ENCODE data around the gene STX8. TPM values are rescaled to one million over a fixed set of nuclear protein-coding genes. Genes with fewer than 3 reads are reported as not detected.

The STX8 gene
- total RNA-seq, 4 donors from 2014 or later: 58.6 to 86.9 (median 66.3) TPM

GRCh38 chr17:9208381-9209105, 367.1 kb downstream of the STX8 start:
- TF ChIP-seq, protein P1, sequence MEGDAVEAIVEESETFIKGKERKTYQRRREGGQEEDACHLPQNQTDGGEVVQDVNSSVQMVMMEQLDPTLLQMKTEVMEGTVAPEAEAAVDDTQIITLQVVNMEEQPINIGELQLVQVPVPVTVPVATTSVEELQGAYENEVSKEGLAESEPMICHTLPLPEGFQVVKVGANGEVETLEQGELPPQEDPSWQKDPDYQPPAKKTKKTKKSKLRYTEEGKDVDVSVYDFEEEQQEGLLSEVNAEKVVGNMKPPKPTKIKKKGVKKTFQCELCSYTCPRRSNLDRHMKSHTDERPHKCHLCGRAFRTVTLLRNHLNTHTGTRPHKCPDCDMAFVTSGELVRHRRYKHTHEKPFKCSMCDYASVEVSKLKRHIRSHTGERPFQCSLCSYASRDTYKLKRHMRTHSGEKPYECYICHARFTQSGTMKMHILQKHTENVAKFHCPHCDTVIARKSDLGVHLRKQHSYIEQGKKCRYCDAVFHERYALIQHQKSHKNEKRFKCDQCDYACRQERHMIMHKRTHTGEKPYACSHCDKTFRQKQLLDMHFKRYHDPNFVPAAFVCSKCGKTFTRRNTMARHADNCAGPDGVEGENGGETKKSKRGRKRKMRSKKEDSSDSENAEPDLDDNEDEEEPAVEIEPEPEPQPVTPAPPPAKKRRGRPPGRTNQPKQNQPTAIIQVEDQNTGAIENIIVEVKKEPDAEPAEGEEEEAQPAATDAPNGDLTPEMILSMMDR (IDR thresholded peaks at IDR 0.05): no peak
- ATAC-seq (ENCODE audit: low FRiP score) (no peak), DNase-seq (ENCODE audit: low spot score) (no peak)

- no peak for DNase-seq (ENCODE audit: low spot score)
- no peak for ATAC-seq (ENCODE audit: low FRiP score)
- TF ChIP-seq, protein P1 (IDR thresholded peaks at IDR 0.05): no peak
Observed at GRCh38 chr17:9206741-9207332, 368.8 kb downstream of the STX8 start.

GRCh38 chr17:9206410-9206703, 369.3 kb downstream of the STX8 start:
- no peak for ATAC-seq (ENCODE audit: low FRiP score)

GRCh38 chr17:9205520-9206409, 369.9 kb downstream of the STX8 start:
- ATAC-seq (ENCODE audit: low FRiP score) (no peak), DNase-seq (ENCODE audit: low spot score) (no peak)
- TF ChIP-seq, protein P1 (IDR thresholded peaks at IDR 0.05): no peak

More at GRCh38 chr17:9206410-9206703, 369.3 kb downstream of the STX8 start:
- DNase-seq (ENCODE audit: low spot score): no peak
- TF ChIP-seq, protein P1 (IDR thresholded peaks at IDR 0.05): no peak

- TF ChIP-seq, protein P1 (IDR thresholded peaks at IDR 0.05): no peak
- ATAC-seq (ENCODE audit: low FRiP score): no peak
- no peak for DNase-seq (ENCODE audit: low spot score)
Observed at GRCh38 chr17:9204637-9205329, 370.8 kb downstream of the STX8 start.

DNA sequence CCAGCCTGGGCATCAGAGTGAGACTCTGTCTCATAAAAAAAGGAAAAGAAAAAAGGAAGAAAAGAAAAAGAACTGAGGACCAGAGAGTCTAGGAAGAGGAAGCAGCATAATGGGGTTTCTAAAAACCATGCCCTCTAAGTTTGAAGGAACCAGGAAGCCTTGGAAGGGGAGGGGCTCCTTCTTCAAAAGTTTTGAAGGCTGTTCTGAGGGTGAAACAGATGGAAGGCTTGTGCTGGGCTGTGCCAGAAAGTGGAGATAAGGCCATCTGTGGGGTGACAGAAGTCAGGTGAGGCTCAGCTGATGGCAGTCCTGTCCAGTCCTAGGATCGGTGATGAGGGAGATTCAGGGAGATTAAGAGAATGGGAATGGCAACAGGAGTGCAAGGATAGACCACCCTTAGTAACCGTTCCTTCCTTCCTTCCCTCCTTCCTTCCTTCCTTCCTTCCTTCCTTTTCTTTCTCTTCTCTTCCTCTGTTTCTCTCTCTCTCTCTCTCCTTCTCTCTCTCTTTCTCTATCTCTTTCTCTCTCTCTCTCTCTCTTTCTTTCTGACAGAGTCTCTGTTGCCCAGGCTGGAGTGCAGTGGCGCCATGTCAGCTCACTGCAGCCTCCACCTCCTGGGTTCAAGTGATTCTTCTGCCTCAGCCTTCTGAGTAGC, 371.7 kb downstream of the STX8 start:
- TF ChIP-seq, protein P1 (IDR thresholded peaks at IDR 0.05): no peak
- DNase-seq (ENCODE audit: low spot score) (no peak), ATAC-seq (ENCODE audit: low FRiP score) (no peak)

All from omental fat pad (tissue), 4 donors.